ENCODE results near the gene MAPKAPK3.

Gene MAPKAPK3

GRCh38 chr3:50689558-50689957 is 72.6 kb downstream of the MAPKAPK3 start:
- in situ Hi-C loops (cut with MboI; ENCODE audit: low sequenced_read_pairs, unreplicated experiment), result no loop called here
- no peak for DNase-seq (ENCODE audit: low spot score)
- no peak for TF ChIP-seq CTCF (IDR thresholded peaks at IDR 0.05; ENCODE audit: borderline replicate concordance, control extremely low read depth, extremely low read depth, insufficient read depth, missing control alignments)

GRCh38 chr3:50695031-50695430 is 78.1 kb downstream of the MAPKAPK3 start:
- no peak for TF ChIP-seq CTCF (IDR thresholded peaks at IDR 0.05; ENCODE audit: borderline replicate concordance, control extremely low read depth, extremely low read depth, insufficient read depth, missing control alignments)
- no peak for DNase-seq (ENCODE audit: low spot score)
- in situ Hi-C loops (cut with MboI; ENCODE audit: low sequenced_read_pairs, unreplicated experiment), result no loop called here

- in situ Hi-C loops (cut with MboI; ENCODE audit: low sequenced_read_pairs, unreplicated experiment), result no loop called here
- no peak for TF ChIP-seq CTCF (IDR thresholded peaks at IDR 0.05; ENCODE audit: borderline replicate concordance, control extremely low read depth, extremely low read depth, insufficient read depth, missing control alignments)
These were observed 79.3 kb downstream of the MAPKAPK3 start for GRCh38 chr3:50696276-50696675.

GRCh38 chr3:50698269-50698668 is 81.3 kb downstream of the MAPKAPK3 start:
- TF ChIP-seq CTCF (IDR thresholded peaks at IDR 0.05; ENCODE audit: borderline replicate concordance, control extremely low read depth, extremely low read depth, insufficient read depth, missing control alignments), result no peak
- in situ Hi-C loops (cut with MboI; ENCODE audit: low sequenced_read_pairs, unreplicated experiment), result no loop called here
- no peak for DNase-seq (ENCODE audit: low spot score)

More at GRCh38 chr3:50696276-50696675, 79.3 kb downstream of the MAPKAPK3 start:
- no peak for DNase-seq (ENCODE audit: low spot score)
